CD1c-positive myeloid dendritic cell (primary cell): ENCODE results near the gene YIPF4.
"Not testable (repeated sequence)": the region's sequence is repeated elsewhere in the genome, so short reads cannot be mapped to it uniquely, and the experiment has no call there.

ENCODE experiments used
- DNase-seq: peaks from one replicate; pipeline ENCODE4 v3.0.0-alpha.2; 2016; ENCODE audit errors: extremely low spot score

Gene YIPF4

GRCh38 chr2:32289165-32289999 is 11.7 kb downstream of the YIPF4 start:
- DNase-seq, result peak; percentile 82

- no peak for DNase-seq
Observed at GRCh38 chr2:32290000-32290339, 12.3 kb downstream of the YIPF4 start.

DNA sequence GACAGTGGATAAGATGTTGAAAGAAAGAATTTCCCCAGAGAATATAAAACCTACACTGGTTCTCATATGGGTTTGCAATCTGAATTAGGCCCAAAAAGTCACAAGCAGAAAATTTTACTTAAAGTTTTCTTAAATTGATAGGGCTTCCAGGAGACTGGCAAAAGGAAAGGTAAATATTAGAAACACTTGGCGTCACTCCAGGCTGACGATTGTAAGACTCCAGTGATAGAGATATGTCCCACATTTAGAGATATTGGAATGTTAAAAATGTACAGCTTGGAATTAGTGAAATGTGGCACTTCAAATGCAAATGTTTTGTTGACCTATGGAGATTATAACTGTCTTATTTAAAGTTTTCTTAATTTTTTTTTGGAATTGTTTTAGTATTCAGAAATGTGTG is 14.0 kb downstream of the YIPF4 start:
- no peak for DNase-seq

- not testable (repeated sequence) for DNase-seq
Observed at GRCh38 chr2:32293493-32293892, 15.8 kb downstream of the YIPF4 start.

DNA sequence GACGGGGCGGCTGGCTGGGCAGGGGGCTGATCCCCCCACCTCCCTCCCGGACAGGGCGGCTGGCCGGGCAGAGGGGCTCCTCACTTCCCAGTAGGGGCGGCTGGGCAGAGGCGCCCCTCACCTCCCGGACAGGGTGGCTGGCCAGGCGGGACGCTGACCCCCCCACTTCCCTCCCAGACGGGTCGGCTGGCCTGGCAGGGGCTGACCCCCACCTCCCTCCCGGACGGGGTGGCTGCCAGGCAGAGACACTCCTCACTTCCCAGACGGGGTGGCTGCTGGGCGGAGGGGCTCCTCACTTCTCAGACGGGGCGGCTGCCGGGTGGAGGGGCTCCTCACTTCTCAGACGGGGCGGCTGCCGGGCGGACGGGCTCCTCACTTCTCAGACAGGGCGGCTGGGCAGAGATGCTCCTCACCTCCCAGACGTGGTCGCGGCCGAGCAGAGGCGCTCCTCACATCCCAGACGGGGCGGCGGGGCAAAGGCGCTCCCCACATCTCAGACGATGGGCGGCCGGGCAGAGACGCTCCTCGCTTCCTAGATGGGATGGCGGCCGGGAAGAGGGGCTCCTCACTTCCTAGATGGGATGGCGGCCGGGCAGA is 16.4 kb downstream of the YIPF4 start:
- not testable (repeated sequence) for DNase-seq

DNA sequence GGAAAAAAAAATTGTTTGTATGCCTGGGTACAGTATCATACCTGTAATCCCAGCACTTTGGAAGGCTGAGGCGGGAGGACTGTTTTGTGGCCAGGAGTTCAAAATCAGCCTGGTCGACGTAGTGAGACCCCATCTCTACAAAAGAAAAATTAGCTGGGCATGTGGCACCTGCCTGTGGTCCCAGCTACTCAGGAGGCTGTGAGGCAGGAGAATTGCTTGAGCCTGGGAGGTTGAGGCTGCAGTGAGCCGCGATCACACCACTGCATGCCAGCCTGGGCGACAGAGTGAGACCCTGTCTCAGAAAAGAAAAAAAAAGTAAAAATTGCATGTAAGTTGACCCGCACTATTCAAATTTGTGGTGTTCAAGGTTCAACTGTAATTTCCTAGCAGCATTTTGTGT is 32.9 kb downstream of the YIPF4 start:
- DNase-seq, result no peak

DNA sequence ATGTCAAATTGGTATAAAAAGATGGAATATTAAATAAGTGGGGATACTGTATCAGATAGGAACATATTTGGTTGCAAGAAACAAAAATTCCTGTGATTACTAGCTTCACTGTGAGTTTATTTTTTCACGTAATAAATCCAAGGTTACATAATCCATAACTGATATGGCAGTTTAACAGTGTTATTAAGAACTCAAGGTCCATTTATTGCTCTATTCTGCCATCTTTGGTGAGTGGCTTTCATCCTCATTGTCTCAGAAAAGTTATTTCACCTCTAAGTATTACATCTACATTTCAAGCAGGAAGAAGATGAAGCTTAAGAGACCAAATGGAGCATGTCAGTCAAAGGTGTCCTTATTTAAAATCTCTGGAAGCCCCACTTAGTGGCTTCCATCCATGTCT is 37.2 kb downstream of the YIPF4 start:
- no peak for DNase-seq

- not testable (repeated sequence) for DNase-seq
Observed at GRCh38 chr2:32328679-32329078, 51.0 kb downstream of the YIPF4 start.

GRCh38 chr2:32329180-32329980 is 51.7 kb downstream of the YIPF4 start:
- not testable (repeated sequence) for DNase-seq

GRCh38 chr2:32330136-32330535 is 52.4 kb downstream of the YIPF4 start:
- no peak for DNase-seq

DNA sequence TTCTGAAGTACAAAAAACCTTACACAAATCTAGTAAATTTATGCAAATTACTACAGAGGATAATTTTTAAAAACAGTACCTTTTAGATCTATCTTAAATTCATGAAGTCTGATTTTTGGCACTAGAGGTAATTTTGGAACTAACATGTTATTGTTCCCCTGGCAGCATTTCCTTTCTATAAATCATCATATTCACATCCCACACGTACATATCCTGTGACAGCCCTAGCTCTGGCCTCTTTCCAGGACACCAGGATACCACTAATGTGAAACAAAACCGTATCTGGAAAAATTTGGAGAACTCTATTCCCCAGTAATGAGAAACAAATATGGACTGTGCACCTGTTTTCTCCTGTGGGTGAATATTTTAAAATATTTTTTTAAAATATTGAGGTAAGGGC is 65.1 kb downstream of the YIPF4 start:
- no peak for DNase-seq

GRCh38 chr2:32350797-32351196 is 73.1 kb downstream of the YIPF4 start:
- not testable (repeated sequence) for DNase-seq

GRCh38 chr2:32355976-32356680 is 78.4 kb downstream of the YIPF4 start:
- DNase-seq, result no peak

- DNase-seq, result peak; percentile 98
Observed at GRCh38 chr2:32356681-32357317, 79.1 kb downstream of the YIPF4 start, which contains the start of gene BIRC6. Gene BIRC6, plus strand, starts transcription at chr2:32357023. Its CDS starts 139 bp downstream, at chr2:32357162.

- peak; percentile 30 for DNase-seq
Observed at GRCh38 chr2:32357318-32358110, 79.8 kb downstream of the YIPF4 start.

DNA sequence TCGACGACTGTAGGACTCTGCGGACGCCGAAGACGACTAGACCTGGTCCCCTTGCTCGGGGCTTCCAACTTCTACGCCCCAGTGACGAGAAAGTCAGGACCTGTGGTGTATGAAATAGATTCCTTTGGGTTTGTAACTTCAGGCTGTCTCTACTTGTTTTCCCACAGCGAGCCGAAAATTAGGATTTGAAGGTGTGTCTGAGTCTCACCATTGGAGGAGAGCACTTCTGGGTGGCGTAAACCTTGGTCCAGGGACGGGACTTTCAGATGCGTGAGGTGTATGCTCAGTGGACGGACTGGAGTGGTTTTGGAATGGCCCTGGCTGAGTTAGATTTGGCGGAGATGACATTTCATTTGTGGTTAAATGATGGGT is 80.4 kb downstream of the YIPF4 start:
- peak; percentile 12 for DNase-seq

DNA sequence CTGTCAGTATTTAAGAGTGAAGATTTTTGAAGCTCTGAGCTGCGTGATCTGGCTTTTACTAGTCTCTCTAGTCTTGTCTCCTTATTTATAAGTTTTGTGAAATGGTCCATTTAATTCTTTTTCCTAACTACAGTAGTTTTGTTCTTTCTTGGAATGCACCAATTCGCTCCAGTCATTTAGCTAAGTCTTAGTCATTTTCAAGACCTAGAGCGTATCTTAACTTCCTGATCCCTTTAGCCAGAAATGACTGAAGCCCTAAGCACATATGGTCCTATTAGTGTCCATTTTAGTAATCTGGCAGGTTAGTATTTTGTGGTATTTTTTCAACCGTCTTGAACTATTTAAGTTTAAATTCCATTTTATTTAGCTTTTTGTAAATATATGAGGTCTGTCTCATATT is 82.7 kb downstream of the YIPF4 start:
- DNase-seq, result peak; percentile 57

DNA sequence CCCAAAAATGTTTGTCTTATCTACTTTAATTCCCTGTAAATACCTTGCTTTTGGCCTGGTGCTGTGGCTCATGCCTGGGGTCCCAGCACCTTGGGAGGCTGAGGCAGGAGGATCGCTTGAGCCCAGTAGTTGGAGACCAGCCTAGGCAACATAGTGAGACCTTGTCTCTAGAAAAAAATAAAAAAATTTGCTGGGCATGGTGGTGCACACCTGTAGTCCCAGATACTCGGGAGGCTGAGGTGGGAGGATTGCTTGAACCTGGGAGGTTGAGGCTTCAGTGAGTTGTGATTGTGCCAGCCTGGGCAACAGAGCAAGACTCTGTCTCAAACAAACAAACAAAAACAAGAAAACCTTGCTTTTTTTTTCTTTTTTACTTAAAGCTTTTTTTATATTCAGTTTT is 85.3 kb downstream of the YIPF4 start:
- DNase-seq, result not testable (repeated sequence)

DNA sequence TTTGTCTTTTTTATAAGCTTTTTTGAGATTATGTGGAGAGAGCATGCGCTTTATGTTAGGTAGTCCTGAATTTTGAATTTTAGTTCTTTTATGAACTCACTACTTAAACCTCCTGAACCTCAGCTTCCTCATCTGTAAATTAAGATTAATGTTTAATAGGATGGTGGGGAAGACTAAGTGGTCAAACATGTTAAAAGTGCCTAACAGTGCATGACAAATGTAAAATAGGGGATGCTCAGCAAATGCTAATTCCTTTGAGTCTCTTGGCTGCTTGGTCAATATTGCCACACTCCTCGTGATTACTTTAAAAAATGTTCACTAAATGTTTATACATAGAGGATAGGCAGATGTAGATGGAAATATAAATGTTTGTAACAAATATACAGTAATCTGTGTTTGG is 85.9 kb downstream of the YIPF4 start:
- no peak for DNase-seq

DNA sequence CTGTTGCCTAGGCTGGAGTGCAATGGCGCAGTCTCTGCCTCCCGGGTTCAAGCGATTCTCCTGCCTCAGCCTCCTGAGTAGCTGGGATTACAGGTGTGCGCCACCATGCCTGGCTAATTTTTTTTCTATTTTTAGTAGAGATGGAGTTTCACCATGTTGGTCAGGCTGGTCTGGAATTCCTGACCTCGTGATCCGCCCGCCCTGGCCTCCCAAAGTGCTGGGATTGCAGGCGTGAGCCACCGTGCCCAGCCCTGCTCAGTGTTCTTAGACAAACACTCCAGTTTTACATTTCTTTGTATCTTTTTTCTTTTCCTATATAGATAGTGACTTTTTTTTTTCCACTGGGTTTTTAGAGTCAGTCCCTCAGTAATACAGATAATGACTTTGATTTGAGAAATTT is 86.6 kb downstream of the YIPF4 start:
- DNase-seq, result not testable (repeated sequence)

DNA sequence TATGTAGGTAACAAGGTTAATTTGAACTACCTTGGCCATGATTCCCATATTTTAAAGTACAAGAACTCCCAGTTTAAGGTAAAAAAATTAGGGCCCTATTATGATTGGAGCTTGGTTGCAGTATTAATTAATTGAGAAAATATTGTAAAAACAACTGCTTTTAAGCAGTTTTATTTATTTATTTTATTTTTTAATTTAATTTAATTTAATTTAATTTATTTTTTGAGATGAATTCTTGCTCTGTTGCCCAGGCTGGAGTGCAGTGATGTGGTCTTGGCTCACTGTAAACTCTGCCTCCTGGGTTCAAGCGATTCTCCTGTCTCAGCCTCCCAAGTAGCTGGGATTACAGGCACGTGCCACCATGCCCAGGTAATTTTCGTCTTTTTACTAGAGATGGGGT is 88.0 kb downstream of the YIPF4 start:
- DNase-seq, result not testable (repeated sequence)
